Left lobe of liver (tissue), 2 donors: ENCODE results near the gene CD99L2. TPM values are rescaled to one million over a fixed set of nuclear protein-coding genes. Genes with fewer than 3 reads are reported as not detected.
"Not testable (repeated sequence)": the region's sequence is repeated elsewhere in the genome, so short reads cannot be mapped to it uniquely, and the experiment has no call there.

Experiments used
- ATAC-seq: fragments of 200-7000 bp; cut with Tn5 transposase; one replicate; pipeline ENCODE4 v1.9.1; 2020; ENCODE audit warnings: mild to moderate bottlenecking, moderate library complexity
- DNase-seq: peaks from one replicate; pipeline ENCODE4 v3.0.0-alpha.2; 2020; ENCODE audit warnings: low spot score
- total RNA-seq: library from RNA; stranded (reverse); gene quantifications from one replicate; pipeline ENCODE4 v1.2.1, GENCODE V29; 2021
- donor health status: DM: no; HTN: no; CAD: no; lungs with moderate emphysema.
- donor health status: DM: no; HTN: yes; CAD: no.

Gene CD99L2
- total RNA-seq, 1 donor from 2014 or later: 36.7 TPM

DNA sequence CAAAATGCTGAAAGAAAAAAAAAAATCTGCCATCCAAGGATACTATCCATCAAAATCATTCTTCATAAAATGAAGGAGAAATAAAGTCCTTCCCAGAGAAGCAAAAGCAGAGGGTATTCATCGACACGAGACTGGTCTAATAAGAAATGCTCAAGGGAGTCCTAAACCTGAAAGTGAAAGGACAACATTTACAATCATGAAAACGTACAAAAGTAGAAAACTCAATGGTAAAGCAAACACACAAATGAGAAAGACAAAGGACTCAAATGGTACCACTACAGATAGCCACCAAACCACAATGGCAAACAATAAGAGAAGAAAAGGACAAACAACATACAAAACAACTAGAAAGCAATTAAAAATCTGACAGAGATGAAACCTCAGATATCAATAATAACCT lies 41.0 kb downstream of the CD99L2 start:
- no peak for ATAC-seq
- no peak for DNase-seq

DNA sequence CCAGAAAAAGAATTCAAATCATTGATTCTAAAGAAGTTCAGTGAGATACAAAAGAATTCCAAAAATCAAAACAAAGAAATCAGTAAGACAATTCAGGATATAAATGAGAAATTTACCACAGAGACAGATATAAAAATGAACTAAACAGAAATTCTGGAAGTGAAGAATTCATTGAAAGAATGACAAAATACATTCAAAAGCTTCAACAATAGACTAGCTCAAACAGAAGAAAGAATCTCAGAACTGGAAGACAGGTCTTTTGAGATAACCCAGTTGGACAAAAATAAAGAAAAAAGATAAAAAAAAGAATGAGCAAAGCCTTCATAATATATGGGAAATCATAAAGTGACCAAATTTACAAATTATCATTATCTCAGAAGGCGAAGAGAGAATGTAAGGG lies 41.7 kb downstream of the CD99L2 start:
- ATAC-seq (no peak), DNase-seq (no peak)

DNA sequence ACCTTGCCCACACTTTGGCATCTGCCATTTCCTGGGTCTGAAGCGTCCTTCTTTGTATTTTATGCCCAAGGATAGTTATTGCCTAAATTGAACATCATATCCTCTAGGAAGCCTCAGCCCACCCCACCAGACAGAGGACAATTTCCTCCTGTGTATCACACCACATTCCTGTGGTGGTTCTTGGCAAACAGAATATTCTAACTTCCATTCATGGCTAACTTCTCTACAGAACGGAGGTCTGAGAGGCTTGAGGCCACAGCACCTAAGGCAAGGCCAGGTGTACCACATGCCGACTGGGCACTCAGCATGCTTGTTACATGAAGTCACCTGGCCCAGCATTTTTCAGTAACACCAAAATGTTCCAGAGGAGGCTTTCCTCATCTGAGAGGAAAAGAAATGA lies 42.4 kb downstream of the CD99L2 start:
- ATAC-seq (no peak), DNase-seq (no peak)

DNA sequence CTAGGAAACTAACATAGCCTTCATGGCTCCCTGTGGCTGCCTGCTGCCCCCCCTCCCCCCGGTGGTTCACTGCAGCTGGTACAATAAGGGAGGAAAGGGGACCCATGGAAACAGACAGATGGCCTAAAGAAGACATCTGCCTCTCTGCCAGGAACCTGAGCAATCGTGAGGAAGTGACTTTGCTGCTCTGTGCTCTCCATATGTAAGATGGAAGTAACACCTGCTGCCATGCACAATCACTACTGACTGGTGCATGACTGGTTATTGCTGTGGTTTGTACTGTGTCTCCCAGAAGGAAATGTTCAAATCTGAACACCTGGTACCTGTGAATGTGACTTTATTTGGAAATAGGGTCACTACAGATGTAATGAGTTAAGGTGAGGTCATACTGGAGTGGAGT lies 43.6 kb downstream of the CD99L2 start:
- ATAC-seq (no peak), DNase-seq (no peak)

DNA sequence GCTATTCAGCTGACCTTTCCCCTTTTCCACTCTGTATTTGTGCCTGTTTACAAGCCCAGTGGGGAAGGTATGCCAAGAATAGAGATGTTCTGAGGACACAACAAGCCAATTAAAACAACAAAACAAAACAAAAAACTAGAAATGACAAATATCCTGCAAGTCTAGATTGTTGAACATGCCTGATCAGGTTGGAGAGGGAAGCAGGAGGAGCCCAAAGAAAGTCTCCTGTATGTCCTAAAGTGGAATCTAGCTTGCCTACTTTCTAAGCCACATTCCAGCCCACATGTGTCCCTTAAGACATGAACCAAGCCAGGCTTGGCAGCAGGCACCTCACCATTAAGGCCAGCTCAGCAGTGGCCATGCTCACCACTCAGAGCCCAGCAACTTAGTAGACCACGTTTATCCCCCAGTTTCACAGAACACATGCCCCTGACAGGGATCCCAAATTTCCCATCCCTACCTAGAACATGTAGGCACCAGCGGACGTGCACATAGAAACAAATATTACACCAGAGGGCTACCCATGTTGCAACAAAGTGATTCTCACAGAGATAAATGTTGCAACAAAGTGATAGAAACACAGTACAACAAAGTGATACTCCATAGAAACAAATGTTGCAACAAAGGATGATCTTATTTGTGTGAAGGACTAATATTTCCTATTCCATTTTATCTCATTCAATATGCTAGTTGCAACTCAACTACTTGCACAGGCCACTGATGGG lies 48.3 kb downstream of the CD99L2 start:
- peak; percentile 57 for DNase-seq
- peak; percentile 31 for ATAC-seq

DNA sequence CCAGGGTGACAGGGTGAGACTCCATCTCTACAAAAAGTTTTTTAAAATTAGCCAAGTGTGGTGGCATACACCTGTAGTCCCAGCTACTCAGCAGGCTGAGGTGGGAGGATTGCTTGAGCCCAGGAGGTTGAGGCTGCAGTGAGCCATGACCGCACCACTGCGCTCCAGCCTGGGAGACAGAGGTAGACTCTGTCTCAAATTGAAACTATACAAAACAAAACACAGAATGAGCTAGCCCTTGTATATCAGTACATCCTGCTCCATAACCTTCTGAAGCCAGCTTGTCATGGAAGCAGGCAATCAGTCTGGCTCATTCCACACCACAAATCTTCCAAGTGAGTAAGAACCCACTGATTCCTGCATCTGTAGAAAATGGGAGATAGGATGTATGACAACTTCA lies 49.0 kb downstream of the CD99L2 start:
- ATAC-seq (no peak), DNase-seq (no peak)

DNA sequence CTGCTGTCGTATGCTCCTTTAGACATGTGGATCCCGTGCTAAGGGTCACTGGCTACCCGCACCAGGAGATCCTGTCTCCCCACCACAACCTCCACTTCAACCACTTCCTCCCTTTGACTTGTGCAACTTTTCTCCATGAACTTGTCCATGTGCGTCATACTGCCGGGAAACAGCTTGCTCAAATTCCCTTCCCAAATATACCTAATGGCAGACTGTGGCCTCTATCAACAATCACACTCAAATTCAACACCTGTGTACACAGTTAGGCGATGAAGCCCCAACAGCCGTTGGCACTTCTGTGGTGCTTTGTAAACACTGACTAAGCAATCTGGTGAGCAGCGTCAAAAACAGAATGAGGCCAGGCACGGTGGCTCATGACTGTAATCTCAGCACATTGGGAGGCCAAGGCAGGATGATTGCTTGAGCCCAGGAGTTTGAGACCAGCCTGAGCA lies 49.5 kb downstream of the CD99L2 start:
- ATAC-seq (peak; percentile 72), DNase-seq (peak; percentile 78)

DNA sequence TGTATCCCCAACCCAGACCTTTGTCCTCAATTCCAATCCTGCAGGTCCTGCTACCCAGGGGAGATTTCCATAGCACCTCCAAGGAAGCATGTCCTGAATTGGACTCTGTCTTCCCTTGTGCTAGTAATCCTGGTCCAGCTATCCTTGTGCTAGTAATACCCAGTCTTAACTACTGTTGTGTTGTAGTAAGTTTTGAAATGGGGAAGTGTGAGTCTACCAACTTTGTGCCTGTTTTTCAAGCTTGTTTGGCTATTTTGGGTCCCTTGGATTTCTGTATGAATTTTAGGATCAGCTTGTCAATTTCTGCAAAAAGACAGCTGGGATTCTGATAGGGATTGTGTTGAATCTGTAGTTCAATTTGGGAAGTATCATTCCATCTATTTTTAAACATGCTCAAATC lies 51.4 kb downstream of the CD99L2 start:
- DNase-seq (no peak), ATAC-seq (no peak)

DNA sequence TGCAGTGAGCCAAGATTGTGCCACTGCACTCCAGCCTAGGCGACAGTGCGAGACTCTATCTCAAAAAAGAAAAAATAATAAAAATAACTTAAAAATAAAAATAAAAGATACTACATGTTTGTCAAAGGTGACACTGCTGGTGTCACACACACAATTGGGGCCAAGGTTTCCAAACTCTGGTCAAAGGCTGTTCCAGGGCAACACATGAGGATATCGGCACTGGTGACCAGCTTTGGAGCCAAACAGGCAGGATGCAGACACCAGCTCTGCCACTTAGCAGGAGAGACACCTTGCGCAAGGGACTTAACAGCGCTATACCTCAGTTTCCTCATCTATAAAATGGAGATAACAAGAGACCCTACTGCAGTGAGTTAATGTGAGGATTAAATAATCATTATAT lies 52.3 kb downstream of the CD99L2 start:
- DNase-seq: peak; percentile 77
- ATAC-seq: peak; percentile 43

DNA sequence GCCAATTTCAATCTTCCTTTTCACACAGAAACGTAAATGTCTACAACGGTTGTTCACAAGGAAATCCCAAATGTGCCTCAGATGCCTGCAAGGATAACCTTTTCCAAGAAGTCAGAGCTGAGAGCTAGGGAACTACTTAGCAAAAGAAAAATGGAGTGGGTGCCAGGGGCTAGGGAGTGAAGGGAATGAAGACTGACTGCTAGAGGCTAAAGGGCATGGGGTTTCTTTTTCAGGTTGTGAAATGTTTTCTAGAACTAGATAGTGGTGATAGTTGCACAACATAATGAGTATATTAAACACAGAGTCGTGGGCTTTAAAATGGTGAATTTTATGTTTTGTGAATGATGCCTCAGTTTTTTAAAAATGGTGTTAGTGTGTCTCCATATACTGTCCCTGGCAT lies 53.4 kb downstream of the CD99L2 start:
- DNase-seq (no peak), ATAC-seq (peak; percentile 34)

DNA sequence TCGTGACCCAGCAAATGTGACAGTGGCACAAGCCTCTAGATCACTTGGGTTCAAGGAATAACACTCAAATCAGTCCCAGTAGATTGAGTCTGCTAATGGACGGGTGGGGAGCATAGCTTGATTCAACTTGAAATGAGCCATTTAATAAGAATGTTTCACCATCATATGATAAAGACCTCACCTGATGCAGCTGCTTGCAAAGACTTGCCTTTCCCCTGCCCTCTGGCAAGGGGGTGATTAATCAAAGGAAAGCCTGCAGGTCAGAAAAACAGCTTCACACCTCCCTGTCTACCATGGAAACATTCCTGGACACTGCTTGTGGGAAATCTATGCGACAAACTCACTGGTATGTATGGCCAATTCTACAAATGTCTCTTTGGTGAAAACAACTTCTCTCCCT lies 54.5 kb downstream of the CD99L2 start:
- no peak for DNase-seq

DNA sequence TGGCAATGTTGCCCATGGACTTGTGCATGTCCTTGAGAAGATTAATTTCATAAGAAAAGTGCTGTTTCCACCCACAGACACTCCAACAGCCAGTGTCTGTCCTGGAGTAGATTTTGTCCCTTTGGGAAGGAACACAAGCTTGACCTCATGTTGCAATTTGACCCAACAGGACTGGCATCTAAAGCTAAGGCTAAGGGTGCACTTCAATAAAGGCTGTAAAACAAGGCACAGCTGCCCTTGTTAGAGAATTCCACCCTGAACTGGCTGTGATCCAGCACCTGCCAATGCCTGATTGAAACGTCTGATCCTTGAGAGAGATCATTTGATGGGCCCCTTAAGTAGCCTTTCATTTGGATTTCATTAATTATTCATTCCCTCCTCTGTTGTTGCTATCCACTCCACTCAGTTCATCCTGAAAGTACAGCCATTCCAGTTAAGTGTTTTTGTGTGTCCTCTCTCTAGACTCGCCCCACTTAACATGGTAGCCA lies 56.2 kb downstream of the CD99L2 start:
- DNase-seq (peak; percentile 55), ATAC-seq (peak; percentile 67)

More for the DNA sequence above, 54.5 kb downstream of the CD99L2 start:
- ATAC-seq: no peak

DNA sequence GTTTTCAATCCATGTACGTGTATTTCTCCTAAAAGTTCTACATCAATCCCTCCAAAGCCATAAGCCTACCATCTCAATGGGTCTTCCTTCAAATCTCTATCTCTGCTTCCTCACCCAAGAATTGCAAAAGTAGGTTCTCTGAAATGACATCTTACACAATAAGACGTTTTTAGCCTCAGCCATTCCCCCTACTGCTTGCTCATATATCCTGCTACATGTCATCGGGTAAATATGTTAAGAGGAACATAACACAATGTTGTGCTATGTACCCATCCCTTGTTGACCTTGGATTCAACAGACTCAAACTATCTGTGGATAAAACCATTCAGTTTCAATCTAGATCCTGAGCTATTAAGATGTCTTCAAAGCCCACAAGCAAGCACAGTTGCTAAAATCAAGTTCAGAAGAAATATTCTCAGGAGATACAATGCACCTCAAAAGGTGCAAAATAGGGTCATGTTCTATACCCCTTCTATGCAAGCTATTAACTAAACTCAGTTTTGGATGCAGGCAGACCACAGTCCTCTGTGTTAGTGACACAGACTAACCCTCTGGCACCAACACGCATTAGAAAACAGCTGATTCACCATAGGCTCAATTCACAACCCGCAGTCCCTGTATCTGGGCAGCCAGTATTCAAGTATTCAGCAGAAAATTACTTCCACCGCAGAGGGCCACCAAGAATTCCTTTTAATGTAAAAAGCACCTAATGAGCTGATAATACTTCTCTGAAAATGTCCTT lies 56.8 kb downstream of the CD99L2 start:
- DNase-seq: no peak

DNA sequence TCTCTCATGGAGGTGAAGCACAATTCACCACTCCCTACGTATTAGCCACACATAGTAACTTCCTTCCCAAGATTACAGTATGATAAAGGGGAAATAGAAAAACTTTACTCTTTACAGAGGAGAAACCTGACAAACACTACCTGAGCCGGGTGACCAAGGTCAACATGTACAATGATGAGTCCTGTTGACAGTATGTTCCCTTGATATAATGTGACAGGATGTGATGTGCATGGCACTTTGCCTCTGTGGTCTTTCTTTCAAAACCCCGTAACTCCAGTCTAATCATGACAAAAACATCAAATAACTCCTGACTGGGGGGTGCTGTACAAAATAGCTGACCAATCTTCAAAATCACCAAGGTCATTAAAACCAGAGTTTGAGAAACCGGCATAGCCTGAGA lies 60.6 kb downstream of the CD99L2 start:
- DNase-seq: no peak
- ATAC-seq: no peak

More for the DNA sequence above, 56.8 kb downstream of the CD99L2 start:
- peak; percentile 49 for ATAC-seq

DNA sequence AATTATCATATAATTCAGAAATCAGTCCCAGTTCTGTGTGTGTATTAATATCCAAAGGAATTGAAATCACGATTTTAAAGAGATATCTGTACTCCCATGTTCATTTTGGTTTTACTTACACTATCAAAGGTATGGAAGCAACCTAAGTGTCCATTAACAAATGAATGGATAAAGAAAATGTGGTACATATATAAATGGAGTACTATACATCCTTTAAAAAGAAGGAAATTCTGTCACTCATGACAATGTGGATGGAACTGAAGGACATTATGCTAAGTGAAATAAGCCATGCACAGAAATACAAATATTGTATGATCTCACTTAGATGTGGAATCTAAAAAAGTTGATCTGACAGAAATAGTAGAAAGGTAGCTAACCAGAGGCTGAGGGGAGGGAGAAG lies 63.8 kb downstream of the CD99L2 start:
- no peak for ATAC-seq
- no peak for DNase-seq

DNA sequence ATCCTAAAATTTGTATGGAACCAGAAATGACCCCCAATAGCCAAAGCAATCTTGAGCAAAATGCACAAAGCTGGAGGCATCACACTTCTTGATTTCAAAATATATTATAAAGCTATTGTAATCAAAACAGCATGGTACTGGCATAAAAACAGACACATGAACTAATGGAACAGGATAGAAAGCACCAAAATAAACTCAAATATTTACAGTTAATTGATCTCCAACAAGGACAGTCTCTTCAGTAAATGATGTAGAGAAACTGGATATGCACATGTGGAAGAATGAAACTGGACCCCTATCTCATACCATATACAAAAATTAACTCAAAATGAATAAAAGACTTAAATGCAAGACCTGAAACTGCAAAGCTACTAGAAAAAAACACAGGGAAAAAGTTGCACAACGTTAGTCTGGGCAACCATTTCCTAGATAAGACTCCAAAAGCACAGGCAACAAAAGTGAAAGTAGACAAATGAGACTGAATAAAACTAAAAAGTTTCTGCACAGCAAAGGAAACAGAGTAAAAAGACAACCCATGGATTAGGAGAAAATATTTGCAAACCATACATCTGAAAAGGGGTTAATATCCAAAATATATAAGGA lies 64.9 kb downstream of the CD99L2 start:
- ATAC-seq (peak; percentile 58), DNase-seq (no peak)

DNA sequence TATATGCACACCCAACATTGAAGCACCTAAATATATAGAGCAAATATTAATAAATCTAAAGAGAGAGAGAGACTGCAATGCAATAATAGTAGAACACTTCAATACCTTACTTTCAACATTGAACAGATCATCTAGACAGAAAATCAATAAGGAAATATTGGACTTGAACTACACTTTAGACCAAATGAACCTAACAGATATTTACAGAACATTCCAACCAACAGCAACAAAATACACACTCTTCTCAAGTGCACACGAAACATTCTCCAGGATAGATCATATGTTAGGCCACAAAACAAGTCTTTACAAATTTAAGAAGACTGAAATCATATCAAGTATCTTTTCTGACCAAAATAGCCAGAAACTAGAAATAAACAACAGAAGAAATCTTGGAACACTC lies 66.6 kb downstream of the CD99L2 start:
- DNase-seq (no peak), ATAC-seq (peak; percentile 57)

DNA sequence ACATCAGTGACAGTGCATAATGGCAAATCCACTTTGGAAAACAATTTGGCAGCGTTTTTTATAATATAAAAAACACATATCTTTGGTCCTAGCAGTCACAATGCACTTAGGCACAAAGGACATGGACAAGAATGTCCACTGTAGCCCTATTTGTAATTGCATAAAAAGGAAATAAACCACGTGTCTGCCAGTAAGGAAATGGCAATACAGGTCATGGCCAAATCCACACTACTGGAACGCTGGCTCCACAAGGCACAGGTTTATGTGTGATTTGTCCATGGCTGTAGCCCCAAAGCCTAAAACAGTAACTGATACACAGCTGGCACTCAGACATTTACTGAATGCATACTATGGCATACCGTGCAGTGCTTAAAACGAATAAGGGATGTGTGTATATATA lies 69.7 kb downstream of the CD99L2 start:
- DNase-seq (no peak), ATAC-seq (peak; percentile 26)

DNA sequence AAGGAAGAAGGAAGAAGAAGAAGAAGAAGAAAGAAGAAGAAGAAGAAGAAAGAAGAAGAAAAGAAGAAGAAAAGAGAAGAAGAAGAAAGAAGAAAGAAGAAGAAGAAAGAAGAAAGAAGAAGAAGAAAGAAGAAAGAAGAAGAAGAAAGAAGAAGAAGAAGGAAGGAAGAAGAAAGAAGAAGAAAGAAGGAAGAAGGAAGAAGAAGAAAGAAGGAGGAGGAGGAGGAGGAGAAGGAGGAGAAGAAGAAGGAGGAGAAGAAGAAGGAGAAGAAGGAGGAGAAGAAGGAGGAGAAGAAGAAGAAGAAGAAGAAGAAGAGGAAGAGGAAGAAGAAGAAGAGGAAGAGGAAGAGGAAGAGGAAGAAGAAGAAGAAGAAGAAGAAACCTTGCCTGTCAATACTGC lies 74.1 kb downstream of the CD99L2 start:
- not testable (repeated sequence) for DNase-seq, ATAC-seq

DNA sequence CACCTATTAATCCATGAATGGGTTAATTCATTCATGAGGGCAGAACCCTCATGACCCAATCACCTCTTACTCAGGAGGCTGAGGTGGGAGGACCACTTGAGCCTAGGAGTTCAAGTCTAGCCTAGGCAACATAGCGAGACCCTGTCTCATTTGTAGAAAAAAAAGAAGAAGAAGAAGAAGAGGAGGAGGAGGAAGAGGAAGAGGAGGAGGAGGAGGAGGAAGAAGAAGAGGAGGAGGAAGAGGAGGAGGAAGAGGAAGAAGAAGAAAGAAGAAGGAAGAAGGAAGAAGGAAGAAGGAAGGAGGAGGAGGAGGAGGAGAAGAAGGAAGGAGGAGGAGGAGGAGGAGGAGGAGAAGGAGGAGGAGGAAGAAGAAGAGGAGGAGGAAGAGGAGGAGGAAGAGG lies 74.6 kb downstream of the CD99L2 start:
- ATAC-seq, DNase-seq: not testable (repeated sequence)

DNA sequence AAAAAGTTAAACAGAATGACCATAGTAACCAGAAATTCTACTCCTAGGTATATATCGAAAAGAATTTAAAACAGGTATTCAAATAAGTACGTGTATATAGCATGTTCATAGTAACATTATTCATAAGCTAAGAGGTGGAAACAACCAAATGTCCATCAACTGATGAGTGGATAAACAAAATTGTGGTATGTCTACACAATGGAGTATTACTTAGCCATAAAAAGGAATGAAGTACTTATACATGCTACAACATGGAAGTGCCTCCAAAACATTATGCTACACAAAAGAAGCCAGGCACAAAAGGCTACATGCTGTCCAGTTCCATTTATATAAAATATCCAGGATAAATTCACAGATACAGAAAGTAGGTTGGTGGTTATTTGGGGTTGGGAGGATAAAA lies 76.5 kb downstream of the CD99L2 start:
- no peak for DNase-seq
- no peak for ATAC-seq

DNA sequence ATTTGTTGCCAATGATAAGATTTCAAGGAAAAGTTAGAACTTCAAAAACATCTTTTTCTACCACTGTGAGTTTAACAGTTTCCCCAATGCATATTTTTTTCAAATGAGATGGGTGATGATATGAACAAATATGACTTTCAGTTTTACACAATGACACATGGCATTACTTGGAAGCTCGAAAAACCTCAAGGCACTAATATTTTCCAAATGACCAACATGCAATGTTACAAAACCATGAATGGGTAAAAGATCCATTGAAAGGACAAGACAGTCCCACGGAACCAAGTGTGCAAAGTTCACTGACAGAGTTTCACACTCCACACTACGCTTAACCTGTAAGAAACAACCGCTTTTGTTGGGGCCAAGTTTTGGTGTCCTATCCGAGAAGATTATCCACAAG lies 84.5 kb downstream of the CD99L2 start:
- ATAC-seq: no peak
- DNase-seq: no peak
